WTC11 (cell line): Measurements from ENCODE around the gene NAPB. TPM values are rescaled to one million over a fixed set of nuclear protein-coding genes. Genes with fewer than 3 reads are reported as not detected.
A peak's percentile ranks its signal among the peaks of the same experiment; 100 is the strongest.

ENCODE experiments used
- ATAC-seq: fragments of 200-7000 bp; cut with Tn5 transposase; 2 replicates; pipeline ENCODE4 v1.10.0; 2021; ENCODE audit warnings: mild to moderate bottlenecking, moderate library complexity
- CTCF ChIA-PET: fragments of 300-600 bp; sonication (Branson Sonifier 250); formaldehyde crosslinking; loops from one replicate; lab custom pipeline; 2021; ENCODE audit warnings: antibody characterized with exemption; lab: Charles Lee
- POLR2A ChIA-PET: fragments of 350-600 bp; sonication (Branson Sonifier 250); formaldehyde crosslinking; loops from one replicate; lab custom pipeline; 2021; ENCODE audit warnings: antibody characterized with exemption; lab: Charles Lee
- DNase-seq: peaks from one replicate; pipeline ENCODE4 v3.0.0; 2021; ENCODE audit warnings: low spot score
- H3K27ac Mint-ChIP-seq: 2 replicates; pipeline ENCODE4 v1.8.0; 2021; ENCODE audit warnings: mixed read lengths
- H3K27me3 Mint-ChIP-seq: 2 replicates; pipeline ENCODE4 v1.8.0; 2021; ENCODE audit warnings: low read depth, mild to moderate bottlenecking, moderate library complexity, mixed read lengths
- H3K36me3 Mint-ChIP-seq: 2 replicates; pipeline ENCODE4 v1.8.0; 2021; ENCODE audit warnings: mixed read lengths
- H3K4me1 Mint-ChIP-seq: 2 replicates; pipeline ENCODE4 v1.8.0; 2022; ENCODE audit warnings: mixed read lengths
- H3K4me3 Mint-ChIP-seq: 2 replicates; pipeline ENCODE4 v1.8.0; 2021; ENCODE audit warnings: mild to moderate bottlenecking, moderate library complexity, mixed read lengths
- H3K9me3 Mint-ChIP-seq: 2 replicates; pipeline ENCODE4 v1.8.0; 2021; ENCODE audit warnings: mixed read lengths
- ATF3 ChIP-seq: sonication (generic); formaldehyde crosslinking; conservative IDR thresholded peaks from 2 replicates; pipeline ENCODE4 v1.8.1; 2022; ENCODE audit warnings: mild to moderate bottlenecking, missing genetic modification reagents
- ATF6 ChIP-seq: sonication (generic); formaldehyde crosslinking; IDR thresholded peaks from 2 replicates; pipeline ENCODE4 v1.8.1; 2023; ENCODE audit warnings: mild to moderate bottlenecking, missing genetic modification reagents
- CTCF ChIP-seq: fragments of 200-600 bp; IDR thresholded peaks from 2 replicates; pipeline ENCODE4 v1.8.0; 2022; ENCODE audit warnings: antibody characterized with exemption
- E2F4 ChIP-seq: sonication (generic); formaldehyde crosslinking; IDR thresholded peaks from 2 replicates; pipeline ENCODE4 v1.8.1; 2022; ENCODE audit warnings: low read depth, mild to moderate bottlenecking, moderate library complexity, missing genetic modification reagents, borderline replicate concordance
- FOXP1 ChIP-seq: sonication (generic); formaldehyde crosslinking; IDR thresholded peaks from 2 replicates; pipeline ENCODE4 v1.8.0; 2022; ENCODE audit warnings: missing genetic modification reagents, mild to moderate bottlenecking, moderate library complexity, borderline replicate concordance
- JUN ChIP-seq: sonication (generic); formaldehyde crosslinking; IDR thresholded peaks from 2 replicates; pipeline ENCODE4 v1.8.0; 2023; ENCODE audit warnings: mild to moderate bottlenecking, missing genetic modification reagents
- MYBL2 ChIP-seq: sonication (generic); formaldehyde crosslinking; IDR thresholded peaks from 2 replicates; pipeline ENCODE4 v1.8.1; 2023; ENCODE audit warnings: mild to moderate bottlenecking, moderate library complexity, missing genetic modification reagents
- NFATC4 ChIP-seq: fragments of 250-450 bp; sonication (Bioruptor Pico); IDR thresholded peaks from 2 replicates; pipeline ENCODE4 v1.9.0; 2021; ENCODE audit warnings: mild to moderate bottlenecking
- NFYB ChIP-seq: sonication (generic); formaldehyde crosslinking; conservative IDR thresholded peaks from 2 replicates; pipeline ENCODE4 v1.8.0; 2022; ENCODE audit warnings: low read depth, missing genetic modification reagents
- OVOL2 ChIP-seq: fragments of 250-450 bp; sonication (Bioruptor Pico); IDR thresholded peaks from 2 replicates; pipeline ENCODE4 v1.9.0; 2021; ENCODE audit warnings: mild to moderate bottlenecking, borderline replicate concordance
- SMAD4 ChIP-seq: sonication (generic); formaldehyde crosslinking; IDR thresholded peaks from 2 replicates; pipeline ENCODE4 v1.8.0; 2022; ENCODE audit warnings: mild to moderate bottlenecking, missing genetic modification reagents
- ZNF121 ChIP-seq: sonication (generic); formaldehyde crosslinking; IDR thresholded peaks from 2 replicates; pipeline ENCODE4 v1.8.0; 2023; ENCODE audit warnings: missing genetic modification reagents
- ZNF317 ChIP-seq: sonication (generic); formaldehyde crosslinking; IDR thresholded peaks from 2 replicates; pipeline ENCODE4 v1.8.1; 2023; ENCODE audit warnings: low read depth, mild to moderate bottlenecking, moderate library complexity, missing genetic modification reagents, borderline replicate concordance
- ZNF671 ChIP-seq: fragments of 250-450 bp; sonication (Bioruptor Pico); IDR thresholded peaks from 2 replicates; pipeline ENCODE4 v1.8.0; 2021; ENCODE audit warnings: mild to moderate bottlenecking
- ZSCAN18 ChIP-seq: fragments of 250-450 bp; sonication (Bioruptor Pico); IDR thresholded peaks from 2 replicates; pipeline ENCODE4 v2.1.2; 2022; ENCODE audit warnings: mild to moderate bottlenecking, moderate library complexity
- total RNA-seq: library from RNA; stranded (reverse); gene quantifications from 3 replicates; pipeline ENCODE4 v1.2.3, GENCODE V29; 2021

Gene NAPB
- total RNA-seq, 1 experiment from 2014 or later = 12.9 TPM

GRCh38 chr20:23366384-23366783 lies 54.9 kb downstream of the NAPB start:
- H3K36me3 Mint-ChIP-seq = peaks cover 41% of the 10 kb centered on the region
- ATAC-seq = no peak
- ChIA-PET CTCF (no interaction called here), POLR2A (no interaction called here)
- TF ChIP-seq CTCF = no peak
- no peak for TF ChIP-seq ATF6 (CRISPR knock-in tag)
- no peak for TF ChIP-seq ATF3 (CRISPR knock-in tag)
- TF ChIP-seq ZNF671 (CRISPR knock-in tag) = no peak
- TF ChIP-seq SMAD4 = no peak
- no peak for TF ChIP-seq NFATC4
- no peak for TF ChIP-seq ZNF121
- no peak for TF ChIP-seq NFYB (CRISPR knock-in tag)
- no peak for TF ChIP-seq E2F4
- TF ChIP-seq JUN (CRISPR knock-in tag) = no peak
- TF ChIP-seq MYBL2 = no peak
- TF ChIP-seq ZNF317 (CRISPR knock-in tag) = no peak
- TF ChIP-seq FOXP1 (CRISPR knock-in tag) = no peak
- no peak for TF ChIP-seq ZSCAN18 (CRISPR knock-in tag)
- DNase-seq = no peak
- H3K27me3 Mint-ChIP-seq = no peaks in the 10 kb centered on the region
- no peaks in the 10 kb centered on the region for H3K9me3 Mint-ChIP-seq
- peak overlapping the region; percentile 74; the same call in 1 of the 2 replicates for H3K27ac Mint-ChIP-seq
- peaks cover 12% of the 10 kb centered on the region for H3K4me1 Mint-ChIP-seq
- no peak overlapping the region for H3K4me3 Mint-ChIP-seq

GRCh38 chr20:23365390-23366165 lies 55.7 kb downstream of the NAPB start:
- 0 out of 2 replicates have a peak overlapping the region, but pooled peaks have one; percentile 84 for H3K27ac Mint-ChIP-seq
- H3K36me3 Mint-ChIP-seq = peaks cover 33% of the 10 kb centered on the region
- no peak overlapping the region for H3K4me3 Mint-ChIP-seq
- no peaks in the 10 kb centered on the region for H3K9me3 Mint-ChIP-seq
- no peaks in the 10 kb centered on the region for H3K27me3 Mint-ChIP-seq
- DNase-seq = no peak
- POLR2A ChIA-PET = no interaction called here
- peaks cover 18% of the 10 kb centered on the region for H3K4me1 Mint-ChIP-seq
- TF ChIP-seq ATF3 (CRISPR knock-in tag) = 0 out of 2 replicates have a peak, but pooled peaks have one; percentile 27
- TF ChIP-seq ZSCAN18 (CRISPR knock-in tag) = no peak
- no peak for TF ChIP-seq OVOL2 (CRISPR knock-in tag)
- ATAC-seq = no peak
- CTCF ChIA-PET = no interaction called here
